Testis (tissue), 3 donors: ENCODE data around the gene SEC14L6. TPM values are rescaled to one million over a fixed set of nuclear protein-coding genes. Genes with fewer than 3 reads are reported as not detected.
"Not testable (repeated sequence)": the region's sequence is repeated elsewhere in the genome, so short reads cannot be mapped to it uniquely, and the experiment has no call there.

Source experiments
- DNase-seq: peaks from one replicate; pipeline ENCODE4 v3.0.0-alpha.2; 2019
- H3K27ac ChIP-seq, 2 donors: fragments of 200-600 bp; sonication (generic); one replicate each; pipeline ENCODE4 v1.5.1; 2019
- H3K27me3 ChIP-seq: fragments of 200-600 bp; sonication (generic); one replicate; pipeline ENCODE4 v1.5.1; 2019
- H3K36me3 ChIP-seq: fragments of 200-600 bp; sonication (generic); one replicate; pipeline ENCODE4 v1.5.1; 2017; ENCODE audit warnings: low read depth; ENCODE audit errors: missing control alignments
- H3K4me1 ChIP-seq: fragments of 200-600 bp; sonication (generic); one replicate; pipeline ENCODE4 v1.5.1; 2019
- H3K4me3 ChIP-seq, 2 donors: fragments of 200-600 bp; sonication (generic); one replicate each; pipeline ENCODE4 v1.5.1; 2017 to 2019
- H3K9me3 ChIP-seq: fragments of 200-600 bp; sonication (generic); one replicate; pipeline ENCODE4 v1.5.1; 2017
- CTCF ChIP-seq, 3 experiments: fragments of 450-650 bp in 2 of 3; fragments of 200-600 bp in 1 of 3; sonication (generic) in 1 of 3; IDR thresholded peaks; one replicate each; pipeline ENCODE4 v1.5.1; 2016 to 2019; ENCODE audit warnings: antibody characterized with exemption in 3 of 3, mild to moderate bottlenecking in 2 of 3, moderate library complexity in 1 of 3
- POLR2A ChIP-seq: fragments of 450-650 bp; IDR thresholded peaks from one replicate; pipeline ENCODE4 v1.6.1; 2017; ENCODE audit warnings: antibody characterized with exemption, mild to moderate bottlenecking, moderate library complexity
- WGBS, 2 donors: methylation state at CpG; one replicate each; pipeline ENCODE4 v1.1.5; 2018; 5-methylcytosine and 5-hydroxymethylcytosine counted together
- intact Hi-C: fragments of 100-400 bp; cut with DNase I; formaldehyde crosslinking; loops from one replicate; pipeline ENCODE4 v1.15.1; 2023; ENCODE audit warnings: low total_unique reads
- polyA plus RNA-seq: library from polyadenylated mRNA; stranded (reverse); fragments of 350-450 nt; fragmentation: Illumina TruSeq; extraction: RNeasy Lipid Tissue Mini Kit (QIAGEN cat#74804); gene quantifications from one replicate; pipeline ENCODE4 v1.2.3, GENCODE V29; 2014; ENCODE audit warnings: low read depth, low replicate concordance; ENCODE audit not compliant: insufficient read depth
- total RNA-seq, 2 donors: library from RNA; depleted of rRNA; stranded (reverse); fragments of >200 nt; gene quantifications; one replicate each; pipeline ENCODE4 v1.2.3, GENCODE V29; 2016

The SEC14L6 gene
- total and polyA plus RNA-seq, 3 donors from 2014 or later: 12.3 to 28.2 (median 17.0) TPM

- DNase-seq: no peak
- Histone ChIP-seq H3K4me1 (peaks cover 7% of the 10 kb centered on the region), H3K27me3 (no peaks in the 10 kb centered on the region), H3K27ac (no peak overlapping the region), H3K9me3 (no peaks in the 10 kb centered on the region), H3K4me3 (no peak overlapping the region), H3K36me3 (no peaks in the 10 kb centered on the region)
- intact Hi-C loops: no loop called here
- 85 to 90% methylated on average over 4 to 8 of the region's 8 CpGs for WGBS, 2 donors
- TF ChIP-seq CTCF (IDR thresholded peaks at IDR 0.05): no peak
- TF ChIP-seq POLR2A: no peak
Measured at GRCh38 chr22:30557243-30557642, 10.7 kb upstream of the SEC14L6 start.

DNA sequence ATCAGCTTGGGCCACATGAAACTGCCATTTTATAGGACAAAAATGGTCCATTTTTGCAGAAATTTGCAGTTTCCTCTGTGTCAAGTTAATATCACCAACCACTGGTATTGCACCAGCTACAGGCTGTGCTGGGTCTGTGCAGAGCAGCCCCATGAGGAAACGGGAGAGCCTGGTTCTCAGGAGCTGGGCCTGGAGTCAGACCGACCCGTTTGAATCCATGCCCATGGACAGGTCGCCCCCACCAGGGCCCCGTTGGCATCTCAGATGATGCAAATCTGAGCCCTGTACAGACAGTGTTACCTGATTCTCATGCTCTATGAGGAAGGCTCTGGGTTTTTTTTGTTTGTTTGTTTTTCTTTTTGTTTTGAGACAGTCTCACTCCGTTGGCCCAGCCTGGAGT lies 9.8 kb upstream of the SEC14L6 start:
- H3K9me3 ChIP-seq: no peaks in the 10 kb centered on the region
- no peak overlapping the region for H3K27ac ChIP-seq
- no peak for DNase-seq
- no peak for TF ChIP-seq CTCF (IDR thresholded peaks at IDR 0.05)
- no peak for TF ChIP-seq POLR2A
- intact Hi-C loops: no loop called here
- H3K36me3 ChIP-seq: no peaks in the 10 kb centered on the region
- no peaks in the 10 kb centered on the region for H3K27me3 ChIP-seq
- no peak overlapping the region for H3K4me3 ChIP-seq
- WGBS, 2 donors: 57 to 70% methylated on average over 6 of the region's 6 CpGs
- peaks cover 7% of the 10 kb centered on the region for H3K4me1 ChIP-seq

GRCh38 chr22:30555282-30556210 lies 9.0 kb upstream of the SEC14L6 start:
- peaks cover 7% of the 10 kb centered on the region for H3K4me1 ChIP-seq
- TF ChIP-seq CTCF (IDR thresholded peaks at IDR 0.05) (no peak), POLR2A (no peak)
- 77 to 83% methylated on average over 55 to 73 of the region's 73 CpGs for WGBS, 2 donors
- peak overlapping the region in 1 of 2 donors; percentile 1 for H3K4me3 ChIP-seq
- H3K9me3 ChIP-seq: no peaks in the 10 kb centered on the region
- no peak for DNase-seq
- H3K27ac ChIP-seq: no peak overlapping the region
- no peaks in the 10 kb centered on the region for H3K27me3 ChIP-seq
- H3K36me3 ChIP-seq: no peaks in the 10 kb centered on the region
- intact Hi-C loops: no loop called here

DNA sequence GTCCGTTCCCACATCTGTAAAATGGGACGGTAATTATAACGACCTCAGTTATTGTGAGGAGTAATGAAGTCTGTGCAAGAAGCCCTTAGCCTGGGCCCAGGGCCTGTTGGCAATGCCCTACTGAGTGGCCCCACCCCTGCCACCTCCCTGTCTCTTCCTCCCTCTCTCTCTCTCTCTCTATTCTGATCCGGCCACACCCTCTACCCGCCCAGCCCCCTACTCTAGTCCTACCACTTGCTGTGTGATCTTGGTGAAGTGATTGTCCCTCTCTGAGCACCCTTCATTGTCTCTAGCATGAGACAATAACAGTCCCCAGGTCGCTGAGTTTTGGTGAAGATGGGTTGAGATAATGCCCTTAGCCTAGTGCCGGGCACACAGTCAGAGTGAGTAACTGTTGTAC lies 7.4 kb upstream of the SEC14L6 start:
- intact Hi-C loops: no loop called here
- Histone ChIP-seq H3K4me1 (no peaks in the 10 kb centered on the region), H3K36me3 (no peaks in the 10 kb centered on the region), H3K4me3 (no peak overlapping the region), H3K27me3 (no peaks in the 10 kb centered on the region), H3K9me3 (no peaks in the 10 kb centered on the region), H3K27ac (no peak overlapping the region)
- DNase-seq: no peak
- no peak for TF ChIP-seq CTCF (IDR thresholded peaks at IDR 0.05)
- no peak for TF ChIP-seq POLR2A
- WGBS, 2 donors: 78 to 82% methylated on average over 7 of the region's 7 CpGs

DNA sequence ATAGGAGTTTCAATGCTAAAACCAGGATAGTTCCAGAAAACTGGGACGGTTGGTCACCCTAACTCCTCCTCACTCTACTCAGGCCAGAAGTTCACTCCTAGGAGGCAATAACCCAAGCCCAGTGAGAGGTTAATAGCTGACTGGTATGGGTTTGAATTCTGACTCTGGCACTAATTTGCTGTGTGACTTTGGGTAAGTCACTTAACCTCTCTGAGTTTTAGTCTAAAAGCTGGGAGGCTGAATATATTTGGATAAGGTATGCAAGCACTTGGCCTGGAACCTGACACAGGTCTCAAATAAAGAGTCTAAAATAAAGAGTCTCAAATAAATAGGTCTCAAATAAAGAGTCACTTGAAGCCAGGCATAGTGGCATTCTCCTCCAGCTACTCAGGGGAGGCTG lies 6.2 kb upstream of the SEC14L6 start:
- H3K36me3 ChIP-seq: no peaks in the 10 kb centered on the region
- no peak for DNase-seq
- no peak for TF ChIP-seq CTCF (IDR thresholded peaks at IDR 0.05)
- no peak for TF ChIP-seq POLR2A
- no peak overlapping the region for H3K27ac ChIP-seq
- no peak overlapping the region for H3K4me3 ChIP-seq
- H3K9me3 ChIP-seq: no peaks in the 10 kb centered on the region
- intact Hi-C loops: no loop called here
- WGBS, 2 donors: 0 to 93% methylated on average over 1 of the region's 1 CpG
- no peaks in the 10 kb centered on the region for H3K4me1 ChIP-seq
- H3K27me3 ChIP-seq: no peaks in the 10 kb centered on the region

- intact Hi-C loops: not testable (repeated sequence)
Measured at GRCh38 chr22:30551813-30552212, 5.3 kb upstream of the SEC14L6 start.

More at GRCh38 chr22:30551813-30552212, 5.3 kb upstream of the SEC14L6 start:
- H3K27me3 ChIP-seq, H3K4me3 ChIP-seq, DNase-seq, H3K36me3 ChIP-seq, H3K27ac ChIP-seq, H3K9me3 ChIP-seq, H3K4me1 ChIP-seq: not testable (repeated sequence)
- WGBS, 2 donors: 92 to 97% methylated on average over 3 of the region's 3 CpGs
